Stimulated activated naive CD8-positive, alpha-beta T cell treated with anti-CD3 and anti-CD28 coated beads, Interleukin-15, Interleukin-2, amounts not matched to agents 100 ng/mL and 50 ng/mL, for 24 hours (primary cell): ENCODE measurements around the gene RAPGEF2.

Experiments used
- H3K27ac Mint-ChIP-seq: one replicate; pipeline ENCODE4 v1.8.0; 2021; ENCODE audit warnings: mild to moderate bottlenecking, mixed read lengths
- H3K27me3 Mint-ChIP-seq: one replicate; pipeline ENCODE4 v1.8.0; 2021; ENCODE audit warnings: mixed read lengths
- H3K36me3 Mint-ChIP-seq: one replicate; pipeline ENCODE4 v1.8.0; 2021; ENCODE audit warnings: low read depth, mixed read lengths
- H3K4me1 Mint-ChIP-seq: one replicate; pipeline ENCODE4 v1.8.0; 2021; ENCODE audit warnings: low read depth, mixed read lengths
- H3K4me3 Mint-ChIP-seq: one replicate; pipeline ENCODE4 v1.8.0; 2021; ENCODE audit warnings: mild to moderate bottlenecking, mixed read lengths
- H3K9me3 Mint-ChIP-seq: one replicate; pipeline ENCODE4 v1.8.0; 2021; ENCODE audit warnings: mixed read lengths

RAPGEF2 gene

GRCh38 chr4:159283696-159284095 is 180.8 kb downstream of the RAPGEF2 start:
- Mint-ChIP-seq H3K4me1 (no peaks in the 10 kb centered on the region), H3K27me3 (no peaks in the 10 kb centered on the region), H3K27ac (no peak overlapping the region), H3K4me3 (no peak overlapping the region), H3K36me3 (peaks cover 15% of the 10 kb centered on the region), H3K9me3 (no peaks in the 10 kb centered on the region)

GRCh38 chr4:159284113-159284512 is 181.2 kb downstream of the RAPGEF2 start:
- Mint-ChIP-seq H3K4me3 (no peak overlapping the region), H3K36me3 (peaks cover 11% of the 10 kb centered on the region), H3K27me3 (no peaks in the 10 kb centered on the region), H3K27ac (no peak overlapping the region), H3K4me1 (no peaks in the 10 kb centered on the region), H3K9me3 (no peaks in the 10 kb centered on the region)

GRCh38 chr4:159284733-159285132 is 181.9 kb downstream of the RAPGEF2 start:
- no peaks in the 10 kb centered on the region for H3K27me3 Mint-ChIP-seq
- H3K4me1 Mint-ChIP-seq = no peaks in the 10 kb centered on the region
- no peak overlapping the region for H3K27ac Mint-ChIP-seq
- H3K36me3 Mint-ChIP-seq = peaks cover 7% of the 10 kb centered on the region
- no peaks in the 10 kb centered on the region for H3K9me3 Mint-ChIP-seq
- no peak overlapping the region for H3K4me3 Mint-ChIP-seq

- Mint-ChIP-seq H3K4me1 (no peaks in the 10 kb centered on the region), H3K4me3 (no peak overlapping the region), H3K27ac (no peak overlapping the region), H3K9me3 (no peaks in the 10 kb centered on the region), H3K36me3 (peaks cover 9% of the 10 kb centered on the region), H3K27me3 (no peaks in the 10 kb centered on the region)
Observed at GRCh38 chr4:159287767-159288166, 184.9 kb downstream of the RAPGEF2 start.

GRCh38 chr4:159289682-159290081 is 186.8 kb downstream of the RAPGEF2 start:
- Mint-ChIP-seq H3K27ac (no peak overlapping the region), H3K36me3 (peaks cover 10% of the 10 kb centered on the region), H3K27me3 (no peaks in the 10 kb centered on the region), H3K9me3 (no peaks in the 10 kb centered on the region), H3K4me3 (no peak overlapping the region), H3K4me1 (no peaks in the 10 kb centered on the region)

GRCh38 chr4:159290321-159291030 is 187.6 kb downstream of the RAPGEF2 start:
- Mint-ChIP-seq H3K36me3 (peaks cover 8% of the 10 kb centered on the region), H3K27me3 (no peaks in the 10 kb centered on the region), H3K4me1 (peaks cover 2% of the 10 kb centered on the region), H3K4me3 (no peak overlapping the region), H3K27ac (no peak overlapping the region), H3K9me3 (no peaks in the 10 kb centered on the region)

DNA sequence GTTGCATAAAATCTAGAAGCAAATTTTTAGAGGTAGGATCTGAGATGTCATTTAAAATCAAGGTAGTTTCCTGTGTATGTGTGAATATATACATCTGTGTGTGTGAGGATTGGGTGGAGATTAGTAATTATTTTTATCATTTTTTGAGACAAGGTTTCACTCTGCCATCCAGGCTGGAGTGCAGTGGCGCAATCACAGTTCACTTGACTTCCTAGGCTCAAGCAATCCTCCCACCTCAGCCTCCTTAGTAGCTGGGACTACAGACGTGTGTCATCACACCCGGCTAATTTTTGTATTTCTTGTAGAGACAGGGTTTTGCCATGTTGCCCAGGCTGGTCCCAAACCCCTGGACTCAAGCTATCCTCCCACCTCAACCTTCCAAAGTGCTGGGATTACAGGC is 188.3 kb downstream of the RAPGEF2 start:
- no peak overlapping the region for H3K4me3 Mint-ChIP-seq
- H3K36me3 Mint-ChIP-seq = peaks cover 8% of the 10 kb centered on the region
- H3K9me3 Mint-ChIP-seq = no peaks in the 10 kb centered on the region
- peaks cover 9% of the 10 kb centered on the region for H3K4me1 Mint-ChIP-seq
- no peak overlapping the region for H3K27ac Mint-ChIP-seq
- no peaks in the 10 kb centered on the region for H3K27me3 Mint-ChIP-seq

DNA sequence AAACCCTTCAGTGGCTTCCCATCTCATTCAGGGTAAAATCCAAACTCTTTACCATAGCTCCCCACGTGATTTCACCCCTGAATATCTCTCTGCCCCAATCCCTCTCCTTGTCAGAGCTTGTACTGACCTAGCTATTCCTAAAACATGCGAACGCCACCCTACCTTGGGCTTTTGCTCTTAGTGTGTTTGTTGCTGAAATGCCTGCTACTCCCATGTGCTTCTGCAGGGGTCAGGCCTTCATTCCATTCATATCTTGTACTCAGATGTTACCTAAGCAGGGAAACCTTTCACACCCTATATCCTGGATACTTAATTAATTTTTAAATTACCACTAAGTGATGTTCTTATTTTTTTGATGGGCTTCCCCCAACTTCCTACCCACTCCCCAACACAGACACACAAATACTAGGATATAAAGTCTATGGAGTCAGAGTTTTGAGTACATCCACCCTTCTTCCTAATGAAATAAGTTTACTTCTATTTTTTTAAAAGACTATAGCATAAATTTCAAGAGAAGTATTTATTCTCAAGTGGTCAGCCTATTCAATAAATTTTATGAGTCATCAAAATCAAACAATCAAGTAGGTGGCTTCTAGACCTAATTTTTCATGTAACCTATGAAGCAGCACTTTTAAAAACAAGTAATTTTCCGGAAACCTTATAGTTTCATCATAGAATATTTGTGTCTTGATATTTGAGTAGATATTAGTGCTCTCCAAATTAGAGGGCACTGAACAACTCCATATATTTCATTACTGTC is 189.4 kb downstream of the RAPGEF2 start:
- Mint-ChIP-seq H3K4me1 (peaks cover 16% of the 10 kb centered on the region), H3K9me3 (no peaks in the 10 kb centered on the region), H3K36me3 (peaks cover 8% of the 10 kb centered on the region), H3K27me3 (no peaks in the 10 kb centered on the region), H3K27ac (no peak overlapping the region), H3K4me3 (no peak overlapping the region)

GRCh38 chr4:159293811-159294515 is 191.1 kb downstream of the RAPGEF2 start:
- Mint-ChIP-seq H3K4me3 (no peak overlapping the region), H3K27ac (no peak overlapping the region), H3K36me3 (peaks cover 8% of the 10 kb centered on the region), H3K27me3 (no peaks in the 10 kb centered on the region), H3K4me1 (peaks cover 22% of the 10 kb centered on the region), H3K9me3 (no peaks in the 10 kb centered on the region)

GRCh38 chr4:159296061-159296460 is 193.2 kb downstream of the RAPGEF2 start:
- Mint-ChIP-seq H3K27ac (no peak overlapping the region), H3K9me3 (no peaks in the 10 kb centered on the region), H3K36me3 (peaks cover 8% of the 10 kb centered on the region), H3K4me3 (no peak overlapping the region), H3K4me1 (peaks cover 22% of the 10 kb centered on the region), H3K27me3 (no peaks in the 10 kb centered on the region)

GRCh38 chr4:159297091-159297490 is 194.2 kb downstream of the RAPGEF2 start:
- Mint-ChIP-seq H3K4me3 (no peak overlapping the region), H3K36me3 (peaks cover 6% of the 10 kb centered on the region), H3K9me3 (no peaks in the 10 kb centered on the region), H3K4me1 (peaks cover 22% of the 10 kb centered on the region), H3K27ac (no peak overlapping the region), H3K27me3 (no peaks in the 10 kb centered on the region)

DNA sequence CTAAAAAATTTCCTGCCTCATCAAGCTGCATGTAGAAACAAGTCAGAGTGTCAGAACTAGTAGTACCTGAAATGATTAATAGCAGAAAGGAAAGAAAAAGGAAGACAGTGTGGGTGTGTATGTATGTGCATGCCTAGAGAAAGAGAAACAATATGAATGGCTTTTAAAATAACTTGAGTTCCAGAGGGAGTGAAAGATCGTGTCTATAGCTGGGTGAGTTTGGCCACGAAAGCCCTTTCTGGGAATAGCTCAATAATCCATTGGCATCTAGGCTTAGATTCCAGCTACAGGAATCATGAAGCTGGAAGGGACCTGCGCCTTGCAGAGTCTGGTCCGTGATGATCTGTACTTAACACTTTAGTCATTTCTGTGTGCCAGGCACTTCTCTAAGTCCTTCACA is 195.6 kb downstream of the RAPGEF2 start:
- Mint-ChIP-seq H3K9me3 (no peaks in the 10 kb centered on the region), H3K27ac (no peak overlapping the region), H3K4me1 (peaks cover 22% of the 10 kb centered on the region), H3K27me3 (no peaks in the 10 kb centered on the region), H3K36me3 (peaks cover 2% of the 10 kb centered on the region), H3K4me3 (no peak overlapping the region)

DNA sequence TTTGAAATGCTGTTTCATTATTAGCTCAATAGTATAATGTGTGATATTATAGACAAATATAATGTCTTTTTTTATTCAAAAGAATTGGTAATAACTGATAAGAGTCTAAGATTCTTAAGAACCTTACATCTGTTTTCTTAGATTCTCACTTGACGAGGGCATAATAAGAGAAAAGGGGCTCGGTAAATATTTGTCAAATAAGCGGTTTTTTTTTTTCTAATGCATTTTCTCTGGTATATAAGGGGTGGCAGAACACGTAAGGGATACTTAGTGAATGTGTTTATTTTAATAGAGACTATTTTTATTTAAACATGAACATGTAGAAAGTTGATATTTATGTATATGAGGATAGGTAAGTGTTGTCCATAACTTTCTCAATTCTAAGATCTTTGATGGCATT is 200.6 kb downstream of the RAPGEF2 start:
- H3K9me3 Mint-ChIP-seq = peaks cover 7% of the 10 kb centered on the region
- peaks cover 3% of the 10 kb centered on the region for H3K4me1 Mint-ChIP-seq
- H3K4me3 Mint-ChIP-seq = no peak overlapping the region
- H3K27ac Mint-ChIP-seq = no peak overlapping the region
- H3K36me3 Mint-ChIP-seq = peaks cover 21% of the 10 kb centered on the region
- no peaks in the 10 kb centered on the region for H3K27me3 Mint-ChIP-seq

DNA sequence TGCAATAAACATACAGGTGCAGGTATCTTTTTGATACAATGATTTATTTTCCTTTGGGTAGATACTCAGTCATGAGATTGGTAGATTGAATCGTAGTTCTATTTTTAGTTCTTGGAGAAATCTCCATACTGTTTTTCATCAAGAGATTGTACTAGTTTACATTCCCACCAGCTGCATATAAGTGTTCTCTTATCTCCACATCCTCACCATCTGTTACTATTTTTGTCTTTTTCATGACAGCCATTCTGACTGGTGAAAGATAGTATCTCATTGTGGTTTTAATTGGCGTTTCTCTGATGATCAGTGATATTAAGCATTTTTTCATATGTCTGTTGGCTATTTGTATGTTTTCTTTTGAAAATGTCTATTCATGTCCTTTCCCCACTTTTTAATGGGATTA is 202.2 kb downstream of the RAPGEF2 start:
- Mint-ChIP-seq H3K27ac (no peak overlapping the region), H3K9me3 (peaks cover 7% of the 10 kb centered on the region), H3K36me3 (peaks cover 21% of the 10 kb centered on the region), H3K4me1 (no peaks in the 10 kb centered on the region), H3K27me3 (no peaks in the 10 kb centered on the region), H3K4me3 (no peak overlapping the region)

GRCh38 chr4:159307929-159308328 is 205.1 kb downstream of the RAPGEF2 start:
- Mint-ChIP-seq H3K36me3 (peaks cover 21% of the 10 kb centered on the region), H3K4me1 (peaks cover 4% of the 10 kb centered on the region), H3K4me3 (no peak overlapping the region), H3K27ac (no peak overlapping the region), H3K9me3 (peaks cover 7% of the 10 kb centered on the region), H3K27me3 (no peaks in the 10 kb centered on the region)
